Measurements from ENCODE around the gene TCF20. TPM values are rescaled to one million over a fixed set of nuclear protein-coding genes. Genes with fewer than 3 reads are reported as not detected.

TCF20 gene
- total and polyA plus RNA-seq, 5 donors from 2014 or later: 1.4 to 101 (median 2.1) TPM

GRCh38 chr22:42313804-42314581 is 43.5 kb upstream of the TCF20 start:
- Histone ChIP-seq H3K9me3 (ENCODE audit: control insufficient read depth in 2 of 2, low read length in 2 of 2) (no peaks in the 10 kb centered on the region), H3K4me1 (ENCODE audit: control insufficient read depth, insufficient read depth, low read length, poor library complexity, severe bottlenecking) (peaks cover 34% of the 10 kb centered on the region), H3K27me3 (ENCODE audit: control insufficient read depth, insufficient read depth, low read length) (no peaks in the 10 kb centered on the region), H3K4me3 (ENCODE audit: low read depth, low read length) (no peak overlapping the region), H3K36me3 (ENCODE audit: control insufficient read depth, insufficient read depth, low read length) (no peaks in the 10 kb centered on the region), H3K27ac (ENCODE audit: insufficient read depth, low read length, poor library complexity, severe bottlenecking) (no peak overlapping the region)
- H3K27ac Mint-ChIP-seq: peak overlapping the region in 2 of 3 donors; percentile 59 to 82
- peaks cover 5 to 52% (median 23%) of the 10 kb centered on the region in 4 donors for H3K4me1 Mint-ChIP-seq
- peak overlapping the region in 3 of 4 donors; percentile 29 to 81 (median 51) for H3K4me3 Mint-ChIP-seq
- DNase-seq (peak; percentile 18 to 69 (median 59)), ATAC-seq (ENCODE audit: low read depth in 2 of 2) (peak; percentile 71)
- H3K27me3 Mint-ChIP-seq: no peaks in the 10 kb centered on the region
- no peaks in the 10 kb centered on the region for H3K36me3 Mint-ChIP-seq
- H3K9me3 Mint-ChIP-seq: no peaks in the 10 kb centered on the region

GRCh38 chr22:42313204-42313603 is 42.8 kb upstream of the TCF20 start:
- Mint-ChIP-seq H3K4me3 (no peak overlapping the region), H3K9me3 (no peaks in the 10 kb centered on the region), H3K36me3 (no peaks in the 10 kb centered on the region), H3K27ac (peak overlapping the region in 1 of 3 donors; percentile 82), H3K27me3 (no peaks in the 10 kb centered on the region), H3K4me1 (peaks cover 5 to 57% (median 23%) of the 10 kb centered on the region in 4 donors)
- H3K4me3 ChIP-seq (ENCODE audit: low read depth, low read length): no peak overlapping the region
- H3K9me3 ChIP-seq (ENCODE audit: control insufficient read depth in 2 of 2, low read length in 2 of 2): no peaks in the 10 kb centered on the region
- H3K4me1 ChIP-seq (ENCODE audit: control insufficient read depth, insufficient read depth, low read length, poor library complexity, severe bottlenecking): peaks cover 35% of the 10 kb centered on the region
- no peak for DNase-seq
- H3K27me3 ChIP-seq (ENCODE audit: control insufficient read depth, insufficient read depth, low read length): no peaks in the 10 kb centered on the region
- no peak for ATAC-seq (ENCODE audit: low read depth in 2 of 2)
- no peak overlapping the region for H3K27ac ChIP-seq (ENCODE audit: insufficient read depth, low read length, poor library complexity, severe bottlenecking)
- no peaks in the 10 kb centered on the region for H3K36me3 ChIP-seq (ENCODE audit: control insufficient read depth, insufficient read depth, low read length)

DNA sequence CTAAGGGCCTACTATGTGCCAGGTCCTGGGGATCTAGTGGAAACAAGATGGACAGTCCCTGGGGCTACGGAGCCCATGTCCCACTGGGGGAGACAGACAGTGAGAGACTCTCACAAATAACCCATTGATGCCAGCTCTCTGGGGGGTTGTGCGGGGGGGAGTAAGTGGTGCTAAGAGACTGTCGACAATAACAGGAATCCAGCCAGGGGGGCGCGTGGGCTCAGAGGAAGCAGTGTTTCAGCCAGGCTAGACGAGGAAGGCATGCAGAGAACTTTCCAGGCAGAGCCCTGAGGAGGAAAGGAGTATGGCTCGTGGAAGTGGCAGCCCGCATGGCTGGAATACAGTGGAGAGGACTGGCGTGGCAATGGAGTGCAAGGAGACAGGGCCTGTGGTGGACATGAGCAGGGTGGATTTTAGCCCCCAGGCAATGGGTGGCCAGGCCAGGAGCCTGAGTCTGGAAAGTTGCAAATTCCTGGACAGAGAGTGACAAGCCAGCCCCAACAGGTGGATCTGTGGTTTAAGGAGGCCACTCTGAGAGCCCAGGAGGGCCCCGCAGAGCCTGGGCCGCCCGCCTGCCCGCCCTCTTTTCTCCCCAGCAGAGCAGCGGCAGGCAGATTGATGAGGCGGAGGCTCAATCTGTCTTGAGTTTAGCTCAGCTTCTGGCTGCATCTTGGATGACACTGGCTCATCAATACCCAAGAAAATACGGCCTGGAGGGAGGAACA is 40.0 kb upstream of the TCF20 start:
- DNase-seq: no peak
- H3K9me3 Mint-ChIP-seq: no peaks in the 10 kb centered on the region
- H3K36me3 Mint-ChIP-seq: no peaks in the 10 kb centered on the region
- peak overlapping the region in 1 of 3 donors; percentile 11 for H3K27ac Mint-ChIP-seq
- no peak overlapping the region for H3K4me3 ChIP-seq (ENCODE audit: low read depth, low read length)
- peaks cover 5 to 54% (median 17%) of the 10 kb centered on the region in 4 donors for H3K4me1 Mint-ChIP-seq
- H3K4me1 ChIP-seq (ENCODE audit: control insufficient read depth, insufficient read depth, low read length, poor library complexity, severe bottlenecking): peaks cover 30% of the 10 kb centered on the region
- H3K4me3 Mint-ChIP-seq: peak overlapping the region in 1 of 4 donors; percentile 35
- H3K36me3 ChIP-seq (ENCODE audit: control insufficient read depth, insufficient read depth, low read length): no peaks in the 10 kb centered on the region
- ATAC-seq (ENCODE audit: low read depth in 2 of 2): no peak
- H3K27me3 ChIP-seq (ENCODE audit: control insufficient read depth, insufficient read depth, low read length): no peaks in the 10 kb centered on the region
- no peaks in the 10 kb centered on the region for H3K27me3 Mint-ChIP-seq
- H3K9me3 ChIP-seq (ENCODE audit: control insufficient read depth in 2 of 2, low read length in 2 of 2): no peaks in the 10 kb centered on the region
- no peak overlapping the region for H3K27ac ChIP-seq (ENCODE audit: insufficient read depth, low read length, poor library complexity, severe bottlenecking)

GRCh38 chr22:42309865-42310264 is 39.4 kb upstream of the TCF20 start:
- H3K27ac Mint-ChIP-seq: peak overlapping the region in 1 of 3 donors; percentile 55
- no peaks in the 10 kb centered on the region for H3K27me3 Mint-ChIP-seq
- no peaks in the 10 kb centered on the region for H3K9me3 Mint-ChIP-seq
- no peak for DNase-seq
- H3K27ac ChIP-seq (ENCODE audit: insufficient read depth, low read length, poor library complexity, severe bottlenecking): no peak overlapping the region
- no peak overlapping the region for H3K4me3 Mint-ChIP-seq
- peaks cover 29% of the 10 kb centered on the region for H3K4me1 ChIP-seq (ENCODE audit: control insufficient read depth, insufficient read depth, low read length, poor library complexity, severe bottlenecking)
- no peak for ATAC-seq (ENCODE audit: low read depth in 2 of 2)
- H3K4me1 Mint-ChIP-seq: peaks cover 5 to 54% (median 15%) of the 10 kb centered on the region in 4 donors
- H3K9me3 ChIP-seq (ENCODE audit: control insufficient read depth in 2 of 2, low read length in 2 of 2): no peaks in the 10 kb centered on the region
- no peak overlapping the region for H3K4me3 ChIP-seq (ENCODE audit: low read depth, low read length)
- H3K27me3 ChIP-seq (ENCODE audit: control insufficient read depth, insufficient read depth, low read length): no peaks in the 10 kb centered on the region
- no peaks in the 10 kb centered on the region for H3K36me3 Mint-ChIP-seq
- no peaks in the 10 kb centered on the region for H3K36me3 ChIP-seq (ENCODE audit: control insufficient read depth, insufficient read depth, low read length)

DNA sequence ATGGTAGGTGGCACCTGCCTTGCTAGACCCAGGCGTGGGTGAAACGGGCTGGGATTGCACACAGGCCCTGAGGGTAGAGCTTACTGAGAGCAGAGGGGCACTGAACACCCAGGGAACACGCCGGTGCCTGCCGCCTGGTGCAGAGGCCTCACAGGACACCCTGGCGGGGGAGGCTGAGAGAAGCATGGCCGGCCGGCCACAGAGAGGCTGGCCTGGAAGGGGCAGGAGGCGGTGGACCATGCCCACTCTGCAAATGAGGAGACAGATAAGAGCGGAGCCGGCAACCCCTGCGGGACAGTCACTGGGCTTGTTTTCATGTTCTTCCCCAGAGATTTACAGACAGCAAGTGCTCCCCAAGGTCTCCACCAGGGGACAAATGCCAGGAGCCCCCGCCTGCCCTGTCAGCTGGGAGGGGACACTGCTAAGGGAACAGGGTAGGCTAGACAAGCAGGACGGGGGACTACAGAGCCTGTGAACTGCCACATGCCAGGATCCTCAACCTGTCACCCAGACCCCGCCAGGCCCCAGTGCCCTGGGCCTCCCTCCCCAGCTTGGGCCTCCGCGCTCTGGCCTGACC is 38.5 kb upstream of the TCF20 start:
- ATAC-seq (ENCODE audit: low read depth in 2 of 2) (no peak), DNase-seq (no peak)
- Histone ChIP-seq H3K4me3 (ENCODE audit: low read depth, low read length) (no peak overlapping the region), H3K27me3 (ENCODE audit: control insufficient read depth, insufficient read depth, low read length) (no peaks in the 10 kb centered on the region), H3K4me1 (ENCODE audit: control insufficient read depth, insufficient read depth, low read length, poor library complexity, severe bottlenecking) (peaks cover 30% of the 10 kb centered on the region), H3K36me3 (ENCODE audit: control insufficient read depth, insufficient read depth, low read length) (no peaks in the 10 kb centered on the region), H3K27ac (ENCODE audit: insufficient read depth, low read length, poor library complexity, severe bottlenecking) (no peak overlapping the region), H3K9me3 (ENCODE audit: control insufficient read depth in 2 of 2, low read length in 2 of 2) (no peaks in the 10 kb centered on the region)
- no peaks in the 10 kb centered on the region for H3K27me3 Mint-ChIP-seq
- H3K4me1 Mint-ChIP-seq: peaks cover 4 to 54% (median 14%) of the 10 kb centered on the region in 4 donors
- H3K27ac Mint-ChIP-seq: no peak overlapping the region
- H3K9me3 Mint-ChIP-seq: no peaks in the 10 kb centered on the region
- H3K36me3 Mint-ChIP-seq: no peaks in the 10 kb centered on the region
- no peak overlapping the region for H3K4me3 Mint-ChIP-seq

DNA sequence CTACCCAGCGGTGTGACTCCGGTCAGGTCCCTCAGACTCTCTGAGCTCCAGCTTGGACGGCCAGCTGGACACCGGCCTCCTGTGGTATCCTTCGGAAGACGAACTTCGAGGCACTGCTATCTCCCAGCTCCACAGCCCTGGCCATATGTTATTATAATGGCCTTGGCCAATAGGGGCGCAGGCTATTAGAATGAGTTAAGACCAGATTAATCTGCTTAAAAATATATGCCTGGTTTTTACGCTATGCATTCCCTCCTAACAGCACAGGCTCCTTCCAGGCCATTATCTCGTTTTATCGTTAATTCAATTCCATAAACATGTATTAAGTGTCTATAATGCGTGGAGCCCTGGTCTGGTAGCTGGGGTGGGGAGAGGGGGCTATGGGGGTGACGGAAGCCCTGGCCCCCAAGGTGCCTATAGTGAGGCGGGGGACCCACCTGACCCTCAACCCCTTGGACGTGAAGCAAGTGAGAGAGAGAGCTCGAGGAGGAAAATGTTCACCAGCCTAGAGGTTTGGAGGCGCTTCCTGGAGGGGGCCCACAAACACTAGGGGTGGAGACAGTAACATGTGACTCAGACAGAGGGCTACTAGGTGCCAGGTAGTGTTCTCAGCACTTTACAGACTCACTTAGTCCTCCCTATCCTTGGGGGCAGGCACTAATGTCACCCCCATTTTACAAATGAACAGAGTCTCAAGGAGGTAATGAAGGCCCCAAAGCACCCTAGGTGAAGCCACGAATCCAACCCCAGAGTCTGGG is 37.5 kb upstream of the TCF20 start:
- no peak overlapping the region for H3K4me3 ChIP-seq (ENCODE audit: low read depth, low read length)
- no peaks in the 10 kb centered on the region for H3K36me3 Mint-ChIP-seq
- H3K27me3 Mint-ChIP-seq: no peaks in the 10 kb centered on the region
- peak overlapping the region; percentile 7 to 55 (median 16) for H3K27ac Mint-ChIP-seq
- no peak for DNase-seq
- H3K4me3 Mint-ChIP-seq: peak overlapping the region in 1 of 4 donors; percentile 45
- no peaks in the 10 kb centered on the region for H3K9me3 Mint-ChIP-seq
- no peaks in the 10 kb centered on the region for H3K27me3 ChIP-seq (ENCODE audit: control insufficient read depth, insufficient read depth, low read length)
- H3K36me3 ChIP-seq (ENCODE audit: control insufficient read depth, insufficient read depth, low read length): no peaks in the 10 kb centered on the region
- H3K4me1 Mint-ChIP-seq: peaks cover 0 to 56% (median 11%) of the 10 kb centered on the region in 4 donors
- no peak overlapping the region for H3K27ac ChIP-seq (ENCODE audit: insufficient read depth, low read length, poor library complexity, severe bottlenecking)
- peaks cover 30% of the 10 kb centered on the region for H3K4me1 ChIP-seq (ENCODE audit: control insufficient read depth, insufficient read depth, low read length, poor library complexity, severe bottlenecking)
- ATAC-seq (ENCODE audit: low read depth in 2 of 2): no peak
- no peaks in the 10 kb centered on the region for H3K9me3 ChIP-seq (ENCODE audit: control insufficient read depth in 2 of 2, low read length in 2 of 2)

DNA sequence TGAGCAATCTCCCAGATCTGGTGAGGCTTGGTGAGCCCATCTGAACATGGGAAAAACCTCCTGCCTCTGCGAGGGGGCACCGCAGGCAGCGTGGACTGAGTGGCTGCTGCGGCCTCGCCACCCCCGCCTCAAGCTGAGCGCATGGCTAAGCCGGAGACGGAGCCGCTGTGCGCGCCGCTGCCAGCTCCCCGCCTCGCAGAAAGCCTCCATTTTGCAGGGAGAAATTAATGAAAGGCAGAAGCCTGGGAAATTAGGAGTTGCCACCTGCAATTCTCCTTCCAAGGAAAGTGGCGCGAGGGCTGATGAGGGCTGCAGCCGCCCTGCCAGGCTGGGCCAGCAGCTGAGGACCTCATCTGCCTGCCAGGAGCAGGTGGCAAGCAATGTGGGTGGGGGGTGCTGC is 35.6 kb upstream of the TCF20 start:
- no peak overlapping the region for H3K27ac ChIP-seq (ENCODE audit: insufficient read depth, low read length, poor library complexity, severe bottlenecking)
- Mint-ChIP-seq H3K4me1 (peaks cover 0 to 67% (median 10%) of the 10 kb centered on the region in 4 donors), H3K27ac (no peak overlapping the region), H3K27me3 (no peaks in the 10 kb centered on the region), H3K9me3 (no peaks in the 10 kb centered on the region), H3K36me3 (no peaks in the 10 kb centered on the region), H3K4me3 (no peak overlapping the region)
- H3K36me3 ChIP-seq (ENCODE audit: control insufficient read depth, insufficient read depth, low read length): no peaks in the 10 kb centered on the region
- no peaks in the 10 kb centered on the region for H3K9me3 ChIP-seq (ENCODE audit: control insufficient read depth in 2 of 2, low read length in 2 of 2)
- ATAC-seq (ENCODE audit: low read depth in 2 of 2) (no peak), DNase-seq (no peak)
- H3K4me1 ChIP-seq (ENCODE audit: control insufficient read depth, insufficient read depth, low read length, poor library complexity, severe bottlenecking): peaks cover 40% of the 10 kb centered on the region
- H3K4me3 ChIP-seq (ENCODE audit: low read depth, low read length): no peak overlapping the region
- H3K27me3 ChIP-seq (ENCODE audit: control insufficient read depth, insufficient read depth, low read length): no peaks in the 10 kb centered on the region

Data from CD4-positive, CD25-positive, alpha-beta regulatory T cell (primary cell).